D721Med (cell line): ENCODE measurements around the gene ST6GALNAC2.

Experiments
- DNase-seq: peaks from one replicate; pipeline ENCODE4 v3.0.0; 2011; ENCODE audit warnings: low spot score; ENCODE audit not compliant: insufficient read length
- FAIRE-seq: peaks from 2 replicates; lab custom pipeline; 2011; peaks lifted over from hg19 to GRCh38; lab: Jason Lieb, UNC
- TF ChIP-seq, protein P1 (sequence below): IDR thresholded peaks from 2 replicates; pipeline ENCODE4 v1.5.1; 2012; ENCODE audit warnings: mild to moderate bottlenecking, control low read depth; ENCODE audit not compliant: insufficient read depth; ENCODE audit errors: missing control alignments

Gene ST6GALNAC2

GRCh38 chr17:76597156-76598003, 11.7 kb upstream of the ST6GALNAC2 start:
- no peak for FAIRE-seq
- DNase-seq = no peak
- TF ChIP-seq, protein P1, sequence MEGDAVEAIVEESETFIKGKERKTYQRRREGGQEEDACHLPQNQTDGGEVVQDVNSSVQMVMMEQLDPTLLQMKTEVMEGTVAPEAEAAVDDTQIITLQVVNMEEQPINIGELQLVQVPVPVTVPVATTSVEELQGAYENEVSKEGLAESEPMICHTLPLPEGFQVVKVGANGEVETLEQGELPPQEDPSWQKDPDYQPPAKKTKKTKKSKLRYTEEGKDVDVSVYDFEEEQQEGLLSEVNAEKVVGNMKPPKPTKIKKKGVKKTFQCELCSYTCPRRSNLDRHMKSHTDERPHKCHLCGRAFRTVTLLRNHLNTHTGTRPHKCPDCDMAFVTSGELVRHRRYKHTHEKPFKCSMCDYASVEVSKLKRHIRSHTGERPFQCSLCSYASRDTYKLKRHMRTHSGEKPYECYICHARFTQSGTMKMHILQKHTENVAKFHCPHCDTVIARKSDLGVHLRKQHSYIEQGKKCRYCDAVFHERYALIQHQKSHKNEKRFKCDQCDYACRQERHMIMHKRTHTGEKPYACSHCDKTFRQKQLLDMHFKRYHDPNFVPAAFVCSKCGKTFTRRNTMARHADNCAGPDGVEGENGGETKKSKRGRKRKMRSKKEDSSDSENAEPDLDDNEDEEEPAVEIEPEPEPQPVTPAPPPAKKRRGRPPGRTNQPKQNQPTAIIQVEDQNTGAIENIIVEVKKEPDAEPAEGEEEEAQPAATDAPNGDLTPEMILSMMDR = no peak

GRCh38 chr17:76594690-76595089, 9.0 kb upstream of the ST6GALNAC2 start:
- DNase-seq (no peak), FAIRE-seq (no peak)
- TF ChIP-seq, protein P1 = no peak

- no peak for FAIRE-seq
- TF ChIP-seq, protein P1 = peak; percentile 21
- no peak for DNase-seq
Measured at GRCh38 chr17:76593959-76594358, 8.3 kb upstream of the ST6GALNAC2 start.

DNA sequence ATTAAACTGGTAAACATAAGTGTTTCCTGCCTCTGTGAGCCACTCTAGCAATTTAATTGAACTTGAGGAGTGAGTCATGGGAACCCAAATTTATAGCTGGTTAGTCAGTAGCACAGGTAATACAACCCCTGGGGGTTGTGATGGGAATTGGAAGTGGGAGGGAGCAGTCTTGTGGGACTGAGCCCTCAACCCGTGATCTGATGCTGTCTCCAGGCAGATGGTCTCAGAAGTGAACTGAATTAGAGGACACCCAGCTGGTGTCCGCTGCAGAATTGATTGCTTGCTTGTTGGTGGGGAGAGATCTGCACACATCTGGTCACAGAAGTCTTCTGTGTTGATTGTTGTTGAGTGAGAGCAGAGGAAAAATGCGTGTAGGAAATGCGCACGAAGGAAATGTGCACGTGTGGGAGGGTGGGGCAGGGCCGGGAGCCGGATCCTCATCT, 7.7 kb upstream of the ST6GALNAC2 start:
- FAIRE-seq = no peak

DNA sequence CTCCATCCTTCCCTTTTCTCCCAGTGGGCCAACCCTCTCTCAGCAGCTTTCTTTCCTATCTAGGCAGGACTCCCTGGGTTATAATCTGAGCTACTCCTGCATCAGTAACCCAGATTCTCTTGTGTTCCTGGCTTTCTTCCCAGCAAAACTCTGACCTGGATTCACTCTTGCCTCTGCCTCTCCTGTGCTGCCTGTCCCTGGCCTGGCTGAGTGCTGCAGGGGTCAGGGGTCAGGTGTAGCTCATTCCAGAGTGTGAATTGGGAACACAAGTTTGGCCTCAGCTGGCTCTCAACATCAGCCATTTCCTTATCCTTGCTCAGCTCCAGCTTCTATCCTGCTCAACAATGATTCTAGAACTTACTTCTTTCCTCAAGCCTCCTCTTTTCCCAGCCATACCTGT, 2.5 kb upstream of the ST6GALNAC2 start:
- FAIRE-seq (no peak), DNase-seq (no peak)
- TF ChIP-seq, protein P1 = no peak

More for the DNA sequence above, 7.7 kb upstream of the ST6GALNAC2 start:
- TF ChIP-seq, protein P1 = no peak
- DNase-seq = no peak

- DNase-seq (no peak), FAIRE-seq (no peak)
Measured at GRCh38 chr17:76586741-76587487, 1.3 kb upstream of the ST6GALNAC2 start.

More at GRCh38 chr17:76586741-76587487, 1.3 kb upstream of the ST6GALNAC2 start:
- TF ChIP-seq, protein P1 = no peak
